ENCODE data around the gene TRIP10.

DNA sequence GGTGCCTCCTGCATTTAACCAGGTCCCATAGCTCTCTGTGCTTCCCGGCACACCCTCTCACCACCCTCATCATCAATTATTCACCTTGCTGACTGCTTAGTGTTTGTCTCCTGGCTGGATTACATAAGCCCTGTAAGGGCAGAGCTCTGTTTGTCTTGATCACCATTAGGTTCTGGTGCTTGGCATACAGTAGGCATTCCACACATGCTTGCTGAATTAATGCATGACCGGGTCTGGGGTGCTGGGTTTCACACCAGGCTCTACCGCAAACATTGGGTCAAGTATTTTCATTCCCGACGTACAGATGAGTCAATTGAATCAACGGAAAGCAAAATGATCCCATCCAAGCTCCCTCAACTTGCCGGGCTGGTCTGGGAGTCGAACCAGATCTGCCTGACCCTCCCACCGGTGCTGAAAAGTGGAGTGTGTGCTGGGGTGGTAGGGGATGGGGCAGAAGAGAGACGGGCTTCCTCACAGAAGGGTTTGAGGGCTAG, 61.6 kb downstream of the TRIP10 start:
- TF ChIP-seq CBX8 (IDR thresholded peaks at IDR 0.05; ENCODE audit: borderline replicate concordance, low read depth, low read length) (no peak), BCL11A (IDR thresholded peaks at IDR 0.05; ENCODE audit: low read depth in 2 of 2, low read length in 2 of 2) (no peak), KDM1A (IDR thresholded peaks at IDR 0.05; ENCODE audit: borderline replicate concordance, low read length) (no peak), ATF3 (IDR thresholded peaks at IDR 0.05; ENCODE audit: insufficient read depth, low read depth, low read length) (no peak)
